IPS-18c (cell line): ENCODE results near the gene UTY.

ENCODE experiments used
- H3K4me3 ChIP-seq: 2 replicates; pipeline ENCODE4 v1.7.0; 2013; ENCODE audit warnings: low read depth, mild to moderate bottlenecking, low read length, moderate library complexity; ENCODE audit not compliant: insufficient read depth
- H3K9me3 ChIP-seq: one replicate; pipeline ENCODE4 v1.6.1; 2013; ENCODE audit warnings: mild to moderate bottlenecking, low read length, moderate library complexity; ENCODE audit not compliant: control insufficient read depth, insufficient read depth

UTY gene

DNA sequence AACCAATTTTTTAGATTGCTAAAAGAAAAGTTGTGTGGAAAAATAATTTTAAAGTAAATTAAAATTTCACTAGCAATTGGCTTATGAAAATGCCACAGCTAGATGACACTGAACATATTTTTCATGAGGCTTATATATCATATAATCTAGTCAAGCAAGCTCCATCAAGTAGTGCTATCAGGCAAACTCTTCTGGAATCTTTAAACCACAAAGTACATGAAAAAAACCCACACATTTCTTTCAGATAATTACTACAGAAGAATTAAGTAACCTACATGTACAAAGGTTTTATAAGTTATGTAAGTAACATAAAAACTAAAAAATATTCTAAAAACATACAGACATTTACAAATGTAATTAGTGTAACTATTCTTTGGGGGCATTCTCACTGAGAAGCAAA is 229.4 kb downstream of the UTY start:
- Histone ChIP-seq H3K9me3 (no peaks in the 10 kb centered on the region), H3K4me3 (no peak overlapping the region)

DNA sequence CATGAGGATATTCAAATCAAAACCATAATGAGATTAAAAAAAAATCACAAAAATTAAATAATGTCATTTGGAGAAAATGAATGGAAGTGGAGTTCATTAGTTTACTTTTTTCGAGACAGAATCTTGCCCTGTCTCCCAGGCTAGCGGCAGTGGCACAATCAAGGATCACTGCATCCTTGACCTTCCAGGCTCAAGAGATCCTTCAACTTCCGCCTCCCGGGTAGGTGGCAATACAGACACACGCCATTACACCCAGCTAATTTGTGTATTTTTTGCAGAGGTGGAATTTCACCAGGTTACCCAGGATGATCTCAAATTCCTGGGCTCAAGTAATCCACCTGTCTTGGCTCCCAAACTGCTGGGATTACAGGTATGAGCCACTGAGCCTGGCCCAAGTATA is 236.1 kb downstream of the UTY start:
- H3K4me3 ChIP-seq: no peak overlapping the region
- no peaks in the 10 kb centered on the region for H3K9me3 ChIP-seq

DNA sequence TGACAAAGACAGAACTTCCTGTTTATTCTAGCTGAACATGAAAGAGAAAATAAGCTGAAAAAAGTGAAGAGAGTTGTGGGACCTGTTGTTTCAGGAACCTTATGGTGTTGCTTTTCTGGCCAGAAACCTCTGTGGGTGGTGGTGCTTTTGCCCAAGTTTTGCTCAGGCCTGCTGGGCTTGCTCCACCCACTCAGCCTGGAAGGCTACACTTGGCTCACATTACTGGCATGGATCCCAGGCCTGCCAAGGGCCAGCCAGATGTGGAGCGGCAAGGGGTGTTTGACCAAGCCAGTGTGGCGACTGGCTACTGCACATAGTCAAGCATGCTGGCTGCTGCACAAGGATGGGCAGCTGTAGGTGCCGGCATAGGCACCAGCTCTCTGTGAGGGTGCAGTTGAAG is 245.9 kb downstream of the UTY start:
- no peaks in the 10 kb centered on the region for H3K9me3 ChIP-seq
- H3K4me3 ChIP-seq: no peak overlapping the region

DNA sequence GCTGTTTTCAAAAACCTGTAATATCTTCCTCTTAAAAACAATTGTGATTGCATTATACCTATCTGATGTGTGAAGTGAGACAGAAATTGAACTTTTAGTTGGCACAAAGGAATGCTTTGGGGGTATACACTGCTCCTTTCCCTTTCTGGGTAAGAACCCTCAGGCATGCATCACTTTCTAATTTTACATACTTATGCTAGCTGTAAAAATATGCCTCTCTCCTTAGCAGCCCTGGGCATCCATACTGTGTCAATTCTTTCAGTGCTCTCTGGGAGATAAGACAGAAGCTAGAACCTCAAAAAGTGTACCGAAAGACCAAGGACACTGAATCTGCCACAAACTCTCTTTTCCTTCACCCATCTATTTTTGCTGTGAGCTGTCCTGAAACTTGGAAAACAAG is 246.7 kb downstream of the UTY start:
- no peak overlapping the region for H3K4me3 ChIP-seq
- no peaks in the 10 kb centered on the region for H3K9me3 ChIP-seq

DNA sequence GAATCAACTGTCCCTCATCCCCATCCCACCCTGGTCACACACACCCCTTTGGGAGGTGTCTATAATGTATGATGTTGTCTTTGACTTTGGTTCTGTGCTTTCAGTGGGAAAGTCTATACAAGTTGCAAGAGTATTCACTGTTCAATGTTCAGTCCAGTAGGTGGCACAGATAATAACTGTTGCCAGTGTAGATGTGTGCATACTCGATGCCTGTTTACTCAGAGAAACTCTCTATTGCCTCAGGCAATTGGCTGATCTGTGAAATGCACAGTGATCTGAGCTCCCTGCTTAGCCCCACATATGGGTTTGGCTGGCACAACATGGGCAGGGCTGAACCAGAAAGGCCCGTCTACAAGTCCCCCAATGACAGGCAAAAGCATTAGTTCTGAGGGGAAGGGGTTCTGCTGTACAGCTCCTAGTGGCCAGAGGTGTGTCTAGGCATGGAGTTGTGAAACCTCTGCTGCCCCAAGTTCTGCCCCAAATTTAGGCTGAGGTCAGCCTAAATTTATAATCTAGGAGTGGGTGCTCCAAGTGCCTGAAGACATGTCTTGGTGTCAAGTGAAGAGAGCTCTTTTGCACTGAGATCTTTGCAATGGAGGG is 252.4 kb downstream of the UTY start:
- H3K4me3 ChIP-seq: no peak overlapping the region
- no peaks in the 10 kb centered on the region for H3K9me3 ChIP-seq

DNA sequence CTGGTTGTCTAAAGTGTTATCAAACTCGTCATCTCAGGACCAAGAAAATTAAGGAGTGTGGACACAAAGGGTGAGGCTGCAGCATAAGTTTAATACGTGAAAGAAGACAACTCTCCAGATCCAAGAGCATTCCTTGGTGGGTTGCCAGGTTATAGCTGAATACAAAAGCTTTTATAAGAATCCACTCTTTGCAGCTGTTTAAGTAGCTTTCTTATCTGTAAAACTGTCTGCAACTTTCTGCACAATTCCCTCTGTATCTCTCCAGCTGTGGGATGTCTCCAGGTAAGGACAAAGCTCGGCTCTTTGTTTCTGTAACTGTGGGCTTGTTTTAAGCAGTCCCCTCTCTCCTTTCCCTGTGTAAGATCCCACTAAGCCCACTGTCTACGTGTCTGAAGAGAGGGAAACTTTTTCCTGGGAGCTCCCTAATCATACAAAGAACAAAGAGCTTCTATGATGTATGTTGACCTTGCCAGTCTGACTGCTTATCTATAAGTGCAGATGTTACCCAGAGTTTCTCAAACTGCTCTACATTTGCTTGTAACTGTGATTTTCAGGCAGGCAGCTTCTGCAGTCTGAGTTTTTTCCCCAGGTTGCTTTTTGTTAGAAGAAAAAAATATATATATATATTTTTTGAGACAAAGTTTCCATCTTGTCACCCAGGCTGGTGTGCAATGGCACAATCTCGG is 268.7 kb downstream of the UTY start:
- H3K9me3 ChIP-seq: no peaks in the 10 kb centered on the region
- H3K4me3 ChIP-seq: no peak overlapping the region

DNA sequence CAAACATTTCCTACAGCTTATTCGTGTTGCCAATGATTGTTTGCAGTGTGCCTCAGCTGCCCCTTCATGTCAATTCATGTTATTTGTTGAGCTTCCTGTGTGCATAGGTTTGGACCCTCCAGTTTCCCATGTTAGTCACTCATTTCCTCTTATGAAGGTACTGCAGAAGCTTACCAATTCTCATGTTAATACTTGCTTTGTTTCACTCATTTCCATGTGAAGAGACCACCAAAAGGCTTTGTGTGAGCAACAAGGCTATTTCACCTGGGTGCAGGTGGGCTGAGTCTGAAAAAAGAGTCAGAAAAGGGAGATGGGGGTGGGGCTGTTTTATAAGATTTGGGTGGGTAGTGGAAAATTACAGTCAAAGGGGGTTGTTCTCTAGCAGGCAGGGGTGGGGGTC is 274.6 kb downstream of the UTY start:
- no peaks in the 10 kb centered on the region for H3K9me3 ChIP-seq
- H3K4me3 ChIP-seq: no peak overlapping the region
